GM18526 (cell line): ENCODE data around the gene ENG.

Experiments used
- POLR2A ChIP-seq: IDR thresholded peaks from 3 replicates; pipeline ENCODE4 v1.6.1; 2011; ENCODE audit not compliant: insufficient read length; ENCODE audit errors: extremely low read depth

ENG gene

DNA sequence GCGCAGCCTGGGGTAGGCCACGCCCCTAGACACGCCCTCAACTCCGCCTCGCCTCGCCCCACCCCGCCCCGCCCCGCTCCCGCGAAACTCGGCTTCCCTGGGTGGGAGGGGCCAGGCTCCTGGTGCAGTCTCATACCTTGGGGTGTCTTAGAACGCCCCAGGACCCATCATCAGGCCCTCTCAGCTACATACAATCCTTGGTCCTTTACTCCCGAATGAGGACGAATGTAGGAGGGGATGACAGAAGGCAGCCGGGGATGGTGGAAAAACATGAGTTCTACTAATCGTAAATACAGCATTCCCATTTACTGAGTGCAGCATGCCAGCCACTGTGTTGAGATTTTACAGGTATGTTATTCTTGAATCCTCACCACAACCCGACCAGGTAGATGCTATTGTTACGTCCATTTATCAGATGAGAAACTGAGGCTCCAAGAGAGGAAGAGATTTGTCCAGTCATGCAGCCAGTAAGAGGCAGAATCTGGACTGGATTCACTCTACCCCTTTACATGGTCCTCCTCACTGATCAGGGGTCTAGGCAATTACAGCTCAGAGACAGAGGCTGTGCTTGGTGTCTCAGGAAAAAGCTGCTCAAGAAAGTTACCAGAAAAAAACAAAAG lies 82.8 kb downstream of the ENG start:
- TF ChIP-seq POLR2A = no peak

DNA sequence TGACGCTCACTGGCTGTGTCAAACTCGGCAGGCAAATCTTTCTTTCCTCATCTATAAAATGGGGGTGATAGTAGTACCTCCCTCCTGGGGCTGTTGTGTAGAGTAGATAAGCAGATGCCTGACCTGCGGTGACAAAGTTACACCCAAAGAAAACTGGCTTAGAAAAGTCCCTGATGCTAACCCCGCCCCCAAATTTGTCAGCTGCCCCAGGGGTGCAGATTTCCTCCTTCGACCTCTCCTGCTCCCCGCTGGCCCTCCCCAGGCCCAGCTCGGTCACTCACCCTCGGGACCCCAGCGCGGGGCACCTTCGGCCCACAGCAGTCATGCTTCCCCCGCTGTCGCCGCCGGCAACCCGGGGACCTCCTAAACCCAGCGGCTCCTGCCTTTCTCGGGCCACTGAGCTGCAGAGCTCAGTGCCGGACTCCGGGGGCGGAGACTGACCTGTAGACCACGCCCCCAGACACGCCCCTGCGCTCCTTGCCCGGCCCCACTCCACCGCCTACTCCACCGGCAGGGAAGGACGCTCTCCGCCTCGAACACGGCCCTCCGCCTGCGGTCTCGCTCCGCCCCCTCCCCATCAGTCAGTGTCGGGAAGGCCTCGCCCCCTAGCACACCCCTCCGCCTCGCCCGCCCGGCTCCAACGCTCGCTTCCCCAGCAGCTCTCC lies 83.4 kb downstream of the ENG start:
- TF ChIP-seq POLR2A = no peak

DNA sequence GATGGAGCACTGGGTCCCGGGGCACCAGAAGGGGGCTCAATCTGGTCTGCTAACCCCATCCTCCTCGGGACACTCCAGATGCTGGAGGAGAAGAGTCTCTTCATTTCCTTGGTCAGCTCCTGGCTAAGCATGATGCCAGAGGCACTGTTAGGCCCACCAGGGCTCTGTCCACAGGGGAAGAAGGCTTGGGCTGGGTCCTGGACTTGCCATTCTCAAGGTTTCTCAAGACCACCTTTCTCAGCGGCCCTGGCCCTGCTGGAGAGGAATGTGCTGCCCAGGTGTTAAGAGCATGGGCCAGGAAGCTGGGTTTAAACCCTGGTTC lies 83.9 kb downstream of the ENG start:
- no peak for TF ChIP-seq POLR2A

DNA sequence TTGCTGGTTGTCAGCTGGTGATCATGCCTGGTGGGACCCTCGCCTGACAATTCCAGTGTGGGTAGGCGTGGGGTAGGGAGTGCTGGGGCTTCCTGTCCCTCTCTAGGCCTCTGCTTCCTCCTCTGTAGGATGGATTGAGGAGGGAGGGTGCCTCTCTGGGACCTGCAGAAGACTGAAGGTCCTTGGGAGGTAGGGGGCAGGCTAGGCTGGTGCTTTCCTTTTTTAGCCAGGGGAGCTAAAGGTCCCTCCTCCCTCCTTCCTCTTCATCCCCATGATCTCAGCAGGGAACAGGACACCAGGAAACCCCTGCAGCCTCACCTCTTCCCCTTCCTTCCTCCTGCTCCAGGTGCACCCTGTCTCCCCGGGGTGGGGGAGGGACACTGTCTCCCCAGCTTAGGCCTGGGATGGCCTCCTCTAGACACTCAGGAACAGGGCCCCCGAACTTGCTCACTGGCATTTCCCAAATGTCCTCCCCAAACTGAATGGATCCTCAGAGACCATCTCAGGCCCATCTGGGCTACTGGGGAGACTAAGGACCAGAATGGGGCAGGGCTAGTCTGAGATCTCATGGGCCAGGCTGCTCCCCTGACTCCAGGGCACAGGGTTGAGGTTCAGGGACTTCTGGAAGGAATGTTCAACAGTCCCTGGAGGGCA lies 84.4 kb downstream of the ENG start:
- TF ChIP-seq POLR2A = no peak

DNA sequence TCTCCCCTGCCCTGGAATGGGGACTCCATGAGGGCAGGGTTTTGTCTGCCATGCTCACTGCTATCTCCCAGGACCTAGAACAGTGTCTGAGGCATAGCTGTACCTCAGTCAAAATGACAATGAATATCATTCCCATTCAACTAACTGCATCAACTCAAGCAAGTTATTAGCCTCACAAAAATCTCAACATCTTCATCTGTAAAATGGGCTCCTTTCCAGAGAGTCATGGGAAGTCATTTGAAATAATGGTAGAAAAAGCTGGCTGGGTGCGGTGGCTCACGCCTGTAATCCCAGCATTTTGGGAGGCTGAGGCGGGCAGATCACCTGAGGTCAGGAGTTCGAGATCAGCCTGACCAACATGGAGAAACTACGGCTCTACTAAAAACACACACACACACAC lies 85.4 kb downstream of the ENG start:
- no peak for TF ChIP-seq POLR2A

DNA sequence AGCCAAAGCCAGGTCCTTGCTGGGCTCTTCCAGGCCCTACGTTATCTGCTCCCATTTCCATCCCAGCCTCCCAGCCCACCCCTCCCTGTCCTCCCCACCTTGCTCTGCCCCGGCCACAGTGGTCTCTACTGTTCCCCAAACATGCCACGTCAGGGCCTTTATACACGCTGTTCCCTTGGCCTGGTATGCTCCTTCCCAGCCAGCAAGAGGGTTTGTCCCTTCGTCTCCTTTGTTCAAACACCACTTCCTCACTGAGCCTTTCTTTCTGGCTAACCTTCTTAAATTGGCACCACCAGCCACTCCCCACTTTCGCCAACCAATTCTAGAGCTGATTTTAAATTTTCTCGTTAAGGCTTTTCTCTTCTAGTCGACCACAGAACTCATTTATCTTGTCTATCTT lies 85.8 kb downstream of the ENG start:
- TF ChIP-seq POLR2A = no peak

DNA sequence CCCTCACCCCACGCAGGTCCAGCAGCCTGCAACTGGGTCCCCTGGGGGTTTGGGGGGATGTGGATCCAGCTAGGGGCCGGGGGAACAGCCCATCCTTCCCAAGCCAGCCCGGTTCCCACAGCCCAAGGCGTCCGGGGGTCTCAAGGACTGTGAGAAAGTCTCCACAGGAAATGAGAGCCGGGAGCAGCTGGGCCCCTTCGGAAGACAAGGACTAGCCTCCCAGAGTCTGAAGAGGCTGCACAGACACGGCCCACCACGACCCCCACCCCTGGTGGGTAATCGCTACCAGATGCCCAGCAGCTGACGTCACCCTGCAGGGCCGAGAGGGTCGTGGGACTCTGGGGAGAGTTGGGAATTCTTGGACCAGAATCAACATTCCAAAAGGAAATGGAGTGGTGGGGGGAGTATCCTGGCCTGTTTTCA lies 86.5 kb downstream of the ENG start:
- TF ChIP-seq POLR2A = no peak

DNA sequence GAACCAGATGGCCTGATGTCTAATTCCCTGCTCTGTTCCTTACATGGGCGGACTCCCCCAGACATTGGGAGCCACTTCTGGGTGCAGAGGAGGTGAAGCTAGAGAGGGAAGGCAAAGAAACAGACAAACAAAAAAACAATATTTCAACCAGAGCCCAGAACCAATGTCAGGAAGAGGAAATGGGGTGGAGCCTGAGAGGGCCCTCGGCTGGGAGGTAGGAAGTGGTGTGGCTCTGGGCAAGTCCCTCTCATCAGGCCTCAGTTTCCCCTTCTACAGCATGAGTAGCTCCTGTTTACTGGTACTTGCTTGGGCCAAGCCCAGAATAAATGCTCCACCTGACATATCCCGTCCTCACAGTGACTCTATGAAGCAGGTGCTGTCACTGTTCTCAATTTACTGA lies 87.0 kb downstream of the ENG start:
- no peak for TF ChIP-seq POLR2A

DNA sequence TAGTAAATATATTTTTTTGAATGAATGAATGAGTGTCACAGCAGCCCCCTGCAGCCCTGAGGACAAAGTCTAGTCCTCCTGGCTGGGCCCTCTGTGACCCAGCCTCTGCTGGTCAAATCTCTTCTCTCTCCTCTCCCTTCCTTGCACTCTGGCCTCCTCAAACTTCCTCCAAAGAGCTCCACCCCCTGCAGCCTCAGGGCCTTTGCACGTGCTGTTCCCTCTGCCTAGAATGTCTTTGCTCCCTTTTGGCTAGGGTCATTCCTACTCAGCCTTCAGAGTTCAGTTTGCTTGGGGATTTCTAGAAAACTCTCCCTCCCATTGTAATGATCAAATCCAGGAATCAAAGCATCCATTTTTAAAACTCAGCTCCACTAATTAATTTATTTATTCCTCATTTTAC lies 89.0 kb downstream of the ENG start:
- TF ChIP-seq POLR2A = no peak
